Measurements from ENCODE around the gene LMOD3. TPM values are rescaled to one million over a fixed set of nuclear protein-coding genes. Genes with fewer than 3 reads are reported as not detected.

LMOD3 gene
- total RNA-seq, 2 donors from 2014 or later: 0.50 TPM; not detected in 1

DNA sequence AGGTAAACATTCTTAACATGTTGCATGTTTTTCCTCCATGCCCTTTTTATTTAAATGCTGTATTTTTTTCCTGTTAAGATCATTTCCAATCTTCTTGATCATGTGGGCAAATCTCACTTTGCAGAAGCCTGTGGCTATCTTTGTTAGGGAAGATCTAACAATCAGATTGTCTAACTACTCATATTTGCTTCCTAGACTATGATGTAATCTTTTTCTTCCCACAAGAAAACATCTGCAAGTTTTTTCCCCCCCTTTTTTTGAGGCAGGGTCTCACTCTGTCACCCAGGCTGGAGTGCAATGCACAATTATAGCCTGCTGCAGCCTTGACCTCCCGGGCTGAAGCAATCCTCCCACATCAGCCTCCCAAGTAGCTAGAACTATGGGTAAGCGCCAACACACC, 15.0 kb upstream of the LMOD3 start:
- Histone ChIP-seq H3K4me3 (no peak overlapping the region), H3K36me3 (no peaks in the 10 kb centered on the region), H3K27me3 (replicated peaks; ENCODE audit: insufficient read depth) (no peaks in the 10 kb centered on the region), H3K9me3 (no peaks in the 10 kb centered on the region), H3K27ac (no peak overlapping the region), H3K4me1 (replicated peaks) (no peaks in the 10 kb centered on the region)
- DNase-seq (ENCODE audit: low spot score): no peak
- TF ChIP-seq, protein P1, sequence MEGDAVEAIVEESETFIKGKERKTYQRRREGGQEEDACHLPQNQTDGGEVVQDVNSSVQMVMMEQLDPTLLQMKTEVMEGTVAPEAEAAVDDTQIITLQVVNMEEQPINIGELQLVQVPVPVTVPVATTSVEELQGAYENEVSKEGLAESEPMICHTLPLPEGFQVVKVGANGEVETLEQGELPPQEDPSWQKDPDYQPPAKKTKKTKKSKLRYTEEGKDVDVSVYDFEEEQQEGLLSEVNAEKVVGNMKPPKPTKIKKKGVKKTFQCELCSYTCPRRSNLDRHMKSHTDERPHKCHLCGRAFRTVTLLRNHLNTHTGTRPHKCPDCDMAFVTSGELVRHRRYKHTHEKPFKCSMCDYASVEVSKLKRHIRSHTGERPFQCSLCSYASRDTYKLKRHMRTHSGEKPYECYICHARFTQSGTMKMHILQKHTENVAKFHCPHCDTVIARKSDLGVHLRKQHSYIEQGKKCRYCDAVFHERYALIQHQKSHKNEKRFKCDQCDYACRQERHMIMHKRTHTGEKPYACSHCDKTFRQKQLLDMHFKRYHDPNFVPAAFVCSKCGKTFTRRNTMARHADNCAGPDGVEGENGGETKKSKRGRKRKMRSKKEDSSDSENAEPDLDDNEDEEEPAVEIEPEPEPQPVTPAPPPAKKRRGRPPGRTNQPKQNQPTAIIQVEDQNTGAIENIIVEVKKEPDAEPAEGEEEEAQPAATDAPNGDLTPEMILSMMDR (IDR thresholded peaks at IDR 0.05): no peak
- TF ChIP-seq POLR2AphosphoS5 (IDR thresholded peaks at IDR 0.05): no peak
- TF ChIP-seq POLR2A (IDR thresholded peaks at IDR 0.05): no peak
- intact Hi-C loops (cut with DNase I): no loop called here
- 88% methylated on average over 2 of the region's 2 CpGs for WGBS

DNA sequence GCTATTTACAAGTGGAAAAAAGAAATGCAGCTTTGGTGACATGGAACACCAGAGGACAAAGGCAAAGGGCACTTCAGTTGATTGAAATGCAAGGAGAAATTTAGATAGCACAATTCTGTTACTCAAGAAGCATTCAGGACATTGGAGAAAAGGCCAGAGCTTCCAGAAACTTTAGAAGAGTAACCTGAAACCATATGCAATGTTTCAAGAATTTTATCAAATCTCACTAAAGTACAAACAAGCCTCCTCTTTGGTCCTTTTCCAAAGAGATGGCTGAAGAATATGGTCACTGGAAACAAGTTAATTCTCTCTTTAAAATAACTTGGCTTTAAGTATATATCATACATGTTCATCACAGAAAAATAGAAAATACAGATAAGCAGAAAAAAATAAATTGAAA, 14.6 kb upstream of the LMOD3 start:
- Histone ChIP-seq H3K9me3 (no peaks in the 10 kb centered on the region), H3K27me3 (replicated peaks; ENCODE audit: insufficient read depth) (no peaks in the 10 kb centered on the region), H3K27ac (no peak overlapping the region), H3K4me3 (no peak overlapping the region), H3K4me1 (replicated peaks) (no peaks in the 10 kb centered on the region), H3K36me3 (no peaks in the 10 kb centered on the region)
- no peak for DNase-seq (ENCODE audit: low spot score)
- intact Hi-C loops (cut with DNase I): no loop called here
- TF ChIP-seq POLR2AphosphoS5 (IDR thresholded peaks at IDR 0.05) (no peak), POLR2A (IDR thresholded peaks at IDR 0.05) (no peak)
- TF ChIP-seq, protein P1 (IDR thresholded peaks at IDR 0.05): no peak

GRCh38 chr3:69130689-69131088, 8.3 kb upstream of the LMOD3 start:
- intact Hi-C loops (cut with DNase I): no loop called here
- H3K36me3 ChIP-seq: no peaks in the 10 kb centered on the region
- H3K9me3 ChIP-seq: no peaks in the 10 kb centered on the region
- H3K4me3 ChIP-seq: no peak overlapping the region
- DNase-seq (ENCODE audit: low spot score): no peak
- H3K27me3 ChIP-seq (replicated peaks; ENCODE audit: insufficient read depth): no peaks in the 10 kb centered on the region
- no peak overlapping the region for H3K27ac ChIP-seq
- TF ChIP-seq POLR2A (IDR thresholded peaks at IDR 0.05): no peak
- TF ChIP-seq, protein P1 (IDR thresholded peaks at IDR 0.05): no peak
- TF ChIP-seq POLR2AphosphoS5 (IDR thresholded peaks at IDR 0.05): no peak
- no peaks in the 10 kb centered on the region for H3K4me1 ChIP-seq (replicated peaks)

- Histone ChIP-seq H3K27ac (no peak overlapping the region), H3K4me3 (no peak overlapping the region), H3K27me3 (replicated peaks; ENCODE audit: insufficient read depth) (no peaks in the 10 kb centered on the region), H3K36me3 (no peaks in the 10 kb centered on the region), H3K9me3 (no peaks in the 10 kb centered on the region), H3K4me1 (replicated peaks) (no peaks in the 10 kb centered on the region)
- DNase-seq (ENCODE audit: low spot score): no peak
- TF ChIP-seq, protein P1 (IDR thresholded peaks at IDR 0.05): no peak
- TF ChIP-seq POLR2AphosphoS5 (IDR thresholded peaks at IDR 0.05): no peak
- no peak for TF ChIP-seq POLR2A (IDR thresholded peaks at IDR 0.05)
- intact Hi-C loops (cut with DNase I): no loop called here
- 20% methylated on average over 1 of the region's 1 CpG for WGBS
Measured at GRCh38 chr3:69129531-69129930, 7.1 kb upstream of the LMOD3 start.

DNA sequence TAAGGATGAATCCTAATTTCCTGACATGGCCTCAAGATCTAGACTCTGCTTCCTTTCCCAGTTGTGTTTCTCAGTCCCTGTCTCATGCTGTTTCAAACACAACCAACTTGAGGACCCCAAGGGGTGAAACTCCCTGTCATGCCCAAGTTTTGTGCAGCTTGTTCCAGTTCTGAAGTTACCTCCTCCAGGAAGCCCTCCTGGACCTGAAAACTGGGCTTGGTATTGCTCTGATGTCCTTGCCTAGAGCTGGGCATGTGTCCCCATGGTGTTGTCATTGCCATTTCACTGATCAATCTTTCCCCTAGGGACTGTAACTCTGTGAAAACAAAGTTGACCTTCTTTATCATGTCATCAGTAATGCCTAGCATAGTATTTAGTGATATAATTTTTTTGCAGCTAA, 6.1 kb upstream of the LMOD3 start:
- intact Hi-C loops (cut with DNase I): no loop called here
- TF ChIP-seq POLR2AphosphoS5 (IDR thresholded peaks at IDR 0.05) (no peak), POLR2A (IDR thresholded peaks at IDR 0.05) (no peak)
- TF ChIP-seq, protein P1 (IDR thresholded peaks at IDR 0.05): no peak
- Histone ChIP-seq H3K4me3 (no peak overlapping the region), H3K36me3 (no peaks in the 10 kb centered on the region), H3K9me3 (no peaks in the 10 kb centered on the region), H3K27ac (no peak overlapping the region), H3K4me1 (replicated peaks) (no peaks in the 10 kb centered on the region), H3K27me3 (replicated peaks; ENCODE audit: insufficient read depth) (no peaks in the 10 kb centered on the region)
- no peak for DNase-seq (ENCODE audit: low spot score)

Measured in prostate gland (tissue), 2 donors.